ENCODE data around the gene SPEF2. TPM values are rescaled to one million over a fixed set of nuclear protein-coding genes. Genes with fewer than 3 reads are reported as not detected.

Gene SPEF2
- total and polyA plus RNA-seq, 2 of the 13 experiments (the other 11 are each of a cell fraction or from before 2014, with no cell fraction given): 1.5 to 2.3 TPM

DNA sequence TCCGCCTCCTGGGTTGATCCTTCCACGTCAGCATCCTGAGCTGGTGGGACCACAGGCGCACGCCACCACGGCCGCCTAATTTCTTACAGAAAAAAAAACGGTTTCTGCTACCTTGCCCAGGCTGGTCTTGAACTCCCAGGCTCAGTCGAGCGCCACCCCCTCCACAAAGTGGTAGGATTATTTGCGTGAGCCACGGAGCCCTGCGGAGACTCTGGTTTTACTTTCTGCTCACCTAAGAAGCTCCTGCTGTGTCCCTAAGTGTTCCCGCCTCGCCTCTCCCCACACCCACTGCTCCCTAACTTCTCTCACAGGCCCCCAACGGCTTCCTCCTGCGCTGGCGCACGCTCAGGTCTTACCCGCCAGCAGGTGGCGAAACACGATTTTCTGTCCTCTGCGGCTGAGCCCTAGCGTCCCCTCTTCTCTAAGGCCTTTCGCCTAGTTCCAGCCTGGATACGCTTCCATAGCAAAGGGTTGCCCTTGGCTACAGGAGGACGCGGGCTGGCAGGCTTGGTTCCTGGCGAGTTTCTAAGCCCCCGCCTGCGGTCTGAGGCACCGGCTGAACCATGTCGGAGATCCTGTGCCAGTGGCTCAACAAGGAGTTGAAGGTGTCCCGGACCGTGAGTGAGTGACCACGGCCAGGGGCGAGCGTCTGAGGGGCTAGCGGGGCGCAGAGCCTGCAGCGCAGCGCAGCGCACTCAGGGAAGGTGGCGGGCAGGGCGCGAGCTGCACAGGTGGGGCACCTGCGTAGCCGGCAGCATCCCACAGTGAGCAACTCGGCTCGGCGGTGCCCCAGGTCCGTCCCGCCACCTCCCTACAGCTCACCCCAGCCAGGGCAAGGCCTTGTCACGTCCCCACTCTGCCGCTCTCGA lies at the start of gene SPEF2 (continued):
- 0 out of 2 replicates have a peak, but pooled peaks have one; percentile 47 for TF ChIP-seq ZNF224 (CRISPR knock-in tag; IDR thresholded peaks at IDR 0.05)
- peak; percentile 79 for TF ChIP-seq KMT2B (CRISPR knock-in tag; IDR thresholded peaks at IDR 0.05)
- TF ChIP-seq, protein P1, sequence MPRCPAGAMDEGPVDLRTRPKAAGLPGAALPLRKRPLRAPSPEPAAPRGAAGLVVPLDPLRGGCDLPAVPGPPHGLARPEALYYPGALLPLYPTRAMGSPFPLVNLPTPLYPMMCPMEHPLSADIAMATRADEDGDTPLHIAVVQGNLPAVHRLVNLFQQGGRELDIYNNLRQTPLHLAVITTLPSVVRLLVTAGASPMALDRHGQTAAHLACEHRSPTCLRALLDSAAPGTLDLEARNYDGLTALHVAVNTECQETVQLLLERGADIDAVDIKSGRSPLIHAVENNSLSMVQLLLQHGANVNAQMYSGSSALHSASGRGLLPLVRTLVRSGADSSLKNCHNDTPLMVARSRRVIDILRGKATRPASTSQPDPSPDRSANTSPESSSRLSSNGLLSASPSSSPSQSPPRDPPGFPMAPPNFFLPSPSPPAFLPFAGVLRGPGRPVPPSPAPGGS (CRISPR knock-in tag; IDR thresholded peaks at IDR 0.05): 0 out of 2 replicates have a peak, but pooled peaks have one; percentile 57
- TF ChIP-seq, protein P2, sequence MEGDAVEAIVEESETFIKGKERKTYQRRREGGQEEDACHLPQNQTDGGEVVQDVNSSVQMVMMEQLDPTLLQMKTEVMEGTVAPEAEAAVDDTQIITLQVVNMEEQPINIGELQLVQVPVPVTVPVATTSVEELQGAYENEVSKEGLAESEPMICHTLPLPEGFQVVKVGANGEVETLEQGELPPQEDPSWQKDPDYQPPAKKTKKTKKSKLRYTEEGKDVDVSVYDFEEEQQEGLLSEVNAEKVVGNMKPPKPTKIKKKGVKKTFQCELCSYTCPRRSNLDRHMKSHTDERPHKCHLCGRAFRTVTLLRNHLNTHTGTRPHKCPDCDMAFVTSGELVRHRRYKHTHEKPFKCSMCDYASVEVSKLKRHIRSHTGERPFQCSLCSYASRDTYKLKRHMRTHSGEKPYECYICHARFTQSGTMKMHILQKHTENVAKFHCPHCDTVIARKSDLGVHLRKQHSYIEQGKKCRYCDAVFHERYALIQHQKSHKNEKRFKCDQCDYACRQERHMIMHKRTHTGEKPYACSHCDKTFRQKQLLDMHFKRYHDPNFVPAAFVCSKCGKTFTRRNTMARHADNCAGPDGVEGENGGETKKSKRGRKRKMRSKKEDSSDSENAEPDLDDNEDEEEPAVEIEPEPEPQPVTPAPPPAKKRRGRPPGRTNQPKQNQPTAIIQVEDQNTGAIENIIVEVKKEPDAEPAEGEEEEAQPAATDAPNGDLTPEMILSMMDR (CRISPR knock-in tag; IDR thresholded peaks at IDR 0.05): peak; percentile 97
- TF ChIP-seq KLF9 (CRISPR knock-in tag; IDR thresholded peaks at IDR 0.05; ENCODE audit: low read depth): no peak
- peak; percentile 50; the same call in 1 of the 2 replicates for TF ChIP-seq MED13 (CRISPR knock-in tag; IDR thresholded peaks at IDR 0.05)
- TF ChIP-seq, protein P3, sequence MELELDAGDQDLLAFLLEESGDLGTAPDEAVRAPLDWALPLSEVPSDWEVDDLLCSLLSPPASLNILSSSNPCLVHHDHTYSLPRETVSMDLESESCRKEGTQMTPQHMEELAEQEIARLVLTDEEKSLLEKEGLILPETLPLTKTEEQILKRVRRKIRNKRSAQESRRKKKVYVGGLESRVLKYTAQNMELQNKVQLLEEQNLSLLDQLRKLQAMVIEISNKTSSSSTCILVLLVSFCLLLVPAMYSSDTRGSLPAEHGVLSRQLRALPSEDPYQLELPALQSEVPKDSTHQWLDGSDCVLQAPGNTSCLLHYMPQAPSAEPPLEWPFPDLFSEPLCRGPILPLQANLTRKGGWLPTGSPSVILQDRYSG (CRISPR knock-in tag; IDR thresholded peaks at IDR 0.05): no peak
- TF ChIP-seq, protein P4, sequence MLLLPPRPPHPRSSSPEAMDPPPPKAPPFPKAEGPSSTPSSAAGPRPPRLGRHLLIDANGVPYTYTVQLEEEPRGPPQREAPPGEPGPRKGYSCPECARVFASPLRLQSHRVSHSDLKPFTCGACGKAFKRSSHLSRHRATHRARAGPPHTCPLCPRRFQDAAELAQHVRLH (CRISPR knock-in tag; IDR thresholded peaks at IDR 0.05; ENCODE audit: borderline replicate concordance, low read depth): peak; percentile 80; the same call in 1 of the 2 replicates
- TF ChIP-seq KLF16 (CRISPR knock-in tag; IDR thresholded peaks at IDR 0.05): peak in 1 of 2 experiments; percentile 66; a peak in 1 of 4 replicates
- TF ChIP-seq TEAD3 (CRISPR knock-in tag; optimal IDR thresholded peaks at IDR 0.05; ENCODE audit: borderline replicate concordance): peak; percentile 28
- no peak; the same call in 1 of the 2 replicates for TF ChIP-seq POLR2AphosphoS5 (IDR thresholded peaks at IDR 0.05; ENCODE audit: low read depth, low read length)
- no peak for TF ChIP-seq ZNF20 (CRISPR knock-in tag; IDR thresholded peaks at IDR 0.05)
- TF ChIP-seq GATAD1 (CRISPR knock-in tag; IDR thresholded peaks at IDR 0.05): peak; percentile 90
- TF ChIP-seq ZNF782 (CRISPR knock-in tag; IDR thresholded peaks at IDR 0.05; ENCODE audit: borderline replicate concordance): no peak
- peak; percentile 57 for TF ChIP-seq STAG1 (CRISPR knock-in tag; IDR thresholded peaks at IDR 0.05)
- TF ChIP-seq ZSCAN9 (CRISPR knock-in tag; IDR thresholded peaks at IDR 0.05; ENCODE audit: borderline replicate concordance): 0 out of 2 replicates have a peak, but pooled peaks have one; percentile 50
- TF ChIP-seq ZNF510 (CRISPR knock-in tag; IDR thresholded peaks at IDR 0.05; ENCODE audit: low read depth): no peak
- TF ChIP-seq, protein P5, sequence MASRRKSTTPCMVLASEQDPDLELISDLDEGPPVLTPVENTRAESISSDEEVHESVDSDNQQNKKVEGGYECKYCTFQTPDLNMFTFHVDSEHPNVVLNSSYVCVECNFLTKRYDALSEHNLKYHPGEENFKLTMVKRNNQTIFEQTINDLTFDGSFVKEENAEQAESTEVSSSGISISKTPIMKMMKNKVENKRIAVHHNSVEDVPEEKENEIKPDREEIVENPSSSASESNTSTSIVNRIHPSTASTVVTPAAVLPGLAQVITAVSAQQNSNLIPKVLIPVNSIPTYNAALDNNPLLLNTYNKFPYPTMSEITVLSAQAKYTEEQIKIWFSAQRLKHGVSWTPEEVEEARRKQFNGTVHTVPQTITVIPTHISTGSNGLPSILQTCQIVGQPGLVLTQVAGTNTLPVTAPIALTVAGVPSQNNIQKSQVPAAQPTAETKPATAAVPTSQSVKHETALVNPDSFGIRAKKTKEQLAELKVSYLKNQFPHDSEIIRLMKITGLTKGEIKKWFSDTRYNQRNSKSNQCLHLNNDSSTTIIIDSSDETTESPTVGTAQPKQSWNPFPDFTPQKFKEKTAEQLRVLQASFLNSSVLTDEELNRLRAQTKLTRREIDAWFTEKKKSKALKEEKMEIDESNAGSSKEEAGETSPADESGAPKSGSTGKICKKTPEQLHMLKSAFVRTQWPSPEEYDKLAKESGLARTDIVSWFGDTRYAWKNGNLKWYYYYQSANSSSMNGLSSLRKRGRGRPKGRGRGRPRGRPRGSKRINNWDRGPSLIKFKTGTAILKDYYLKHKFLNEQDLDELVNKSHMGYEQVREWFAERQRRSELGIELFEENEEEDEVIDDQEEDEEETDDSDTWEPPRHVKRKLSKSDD (CRISPR knock-in tag; IDR thresholded peaks at IDR 0.05; ENCODE audit: low read depth): 0 out of 2 replicates have a peak, but pooled peaks have one; percentile 50
